Activated T-helper 1 cell treated with Interleukin-2 at 50 U/mL for 16 hours (primary cell): Measurements from ENCODE around the gene PCDHGA1.

Source experiments
- DNase-seq: peaks from one replicate; pipeline ENCODE4 v3.0.0-alpha.2; 2020; ENCODE audit warnings: low read depth

PCDHGA1 gene

GRCh38 chr5:141441571-141442170, 111.4 kb downstream of the PCDHGA1 start:
- DNase-seq = no peak

- no peak for DNase-seq
Observed at GRCh38 chr5:141465351-141465750, 135.0 kb downstream of the PCDHGA1 start.

DNA sequence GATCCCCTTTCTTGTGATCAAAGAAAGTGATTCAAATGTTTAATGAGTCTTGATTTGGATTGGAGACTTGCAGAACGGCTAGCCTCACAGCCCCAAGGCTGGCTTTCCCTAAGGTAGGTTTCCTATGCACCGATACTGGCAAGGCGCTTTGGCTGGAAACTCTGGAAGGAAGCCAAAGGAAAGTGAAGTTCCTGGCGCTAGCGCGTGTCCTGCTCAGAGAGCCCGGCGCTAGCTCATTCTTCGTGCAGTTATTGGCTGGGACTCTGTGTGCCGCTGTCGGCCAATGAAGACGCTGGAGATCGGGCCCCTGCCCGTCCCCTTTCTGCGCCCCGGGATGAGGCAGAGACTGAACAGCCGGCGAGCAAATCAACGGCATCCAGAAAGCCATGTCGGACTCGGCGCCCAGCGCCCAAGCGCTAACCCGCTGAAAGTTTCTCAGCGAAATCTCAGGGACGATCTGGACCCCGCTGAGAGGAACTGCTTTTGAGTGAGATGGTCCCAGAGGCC, 145.4 kb downstream of the PCDHGA1 start, which contains the start of gene PCDHGC3:
PCDHGC3 (plus strand) TSS at position 342 of the 507 bp plus-strand sequence; CDS start at position 493, 151 bp downstream.
- DNase-seq = no peak

DNA sequence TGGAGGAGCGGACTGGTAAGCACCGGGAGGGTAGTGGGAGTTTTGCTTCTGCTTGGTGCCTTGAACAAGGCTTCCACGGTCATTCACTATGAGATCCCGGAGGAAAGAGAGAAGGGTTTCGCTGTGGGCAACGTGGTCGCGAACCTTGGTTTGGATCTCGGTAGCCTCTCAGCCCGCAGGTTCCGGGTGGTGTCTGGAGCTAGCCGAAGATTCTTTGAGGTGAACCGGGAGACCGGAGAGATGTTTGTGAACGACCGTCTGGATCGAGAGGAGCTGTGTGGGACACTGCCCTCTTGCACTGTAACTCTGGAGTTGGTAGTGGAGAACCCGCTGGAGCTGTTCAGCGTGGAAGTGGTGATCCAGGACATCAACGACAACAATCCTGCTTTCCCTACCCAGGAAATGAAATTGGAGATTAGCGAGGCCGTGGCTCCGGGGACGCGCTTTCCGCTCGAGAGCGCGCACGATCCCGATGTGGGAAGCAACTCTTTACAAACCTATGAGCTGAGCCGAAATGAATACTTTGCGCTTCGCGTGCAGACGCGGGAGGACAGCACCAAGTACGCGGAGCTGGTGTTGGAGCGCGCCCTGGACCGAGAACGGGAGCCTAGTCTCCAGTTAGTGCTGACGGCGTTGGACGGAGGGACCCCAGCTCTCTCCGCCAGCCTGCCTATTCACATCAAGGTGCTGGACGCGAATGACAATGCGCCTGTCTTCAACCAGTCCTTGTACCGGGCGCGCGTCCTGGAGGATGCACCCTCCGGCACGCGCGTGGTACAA, 146.0 kb downstream of the PCDHGA1 start:
- DNase-seq = no peak

DNA sequence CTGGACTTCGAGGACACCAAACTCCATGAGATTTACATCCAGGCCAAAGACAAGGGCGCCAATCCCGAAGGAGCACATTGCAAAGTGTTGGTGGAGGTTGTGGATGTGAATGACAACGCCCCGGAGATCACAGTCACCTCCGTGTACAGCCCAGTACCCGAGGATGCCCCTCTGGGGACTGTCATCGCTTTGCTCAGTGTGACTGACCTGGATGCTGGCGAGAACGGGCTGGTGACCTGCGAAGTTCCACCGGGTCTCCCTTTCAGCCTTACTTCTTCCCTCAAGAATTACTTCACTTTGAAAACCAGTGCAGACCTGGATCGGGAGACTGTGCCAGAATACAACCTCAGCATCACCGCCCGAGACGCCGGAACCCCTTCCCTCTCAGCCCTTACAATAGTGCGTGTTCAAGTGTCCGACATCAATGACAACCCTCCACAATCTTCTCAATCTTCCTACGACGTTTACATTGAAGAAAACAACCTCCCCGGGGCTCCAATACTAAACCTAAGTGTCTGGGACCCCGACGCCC, 146.8 kb downstream of the PCDHGA1 start:
- DNase-seq = no peak

DNA sequence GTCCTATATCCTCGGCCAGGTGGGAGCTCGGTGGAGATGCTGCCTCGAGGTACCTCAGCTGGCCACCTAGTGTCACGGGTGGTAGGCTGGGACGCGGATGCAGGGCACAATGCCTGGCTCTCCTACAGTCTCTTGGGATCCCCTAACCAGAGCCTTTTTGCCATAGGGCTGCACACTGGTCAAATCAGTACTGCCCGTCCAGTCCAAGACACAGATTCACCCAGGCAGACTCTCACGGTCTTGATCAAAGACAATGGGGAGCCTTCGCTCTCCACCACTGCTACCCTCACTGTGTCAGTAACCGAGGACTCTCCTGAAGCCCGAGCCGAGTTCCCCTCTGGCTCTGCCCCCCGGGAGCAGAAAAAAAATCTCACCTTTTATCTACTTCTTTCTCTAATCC, 147.5 kb downstream of the PCDHGA1 start:
- DNase-seq = no peak

DNA sequence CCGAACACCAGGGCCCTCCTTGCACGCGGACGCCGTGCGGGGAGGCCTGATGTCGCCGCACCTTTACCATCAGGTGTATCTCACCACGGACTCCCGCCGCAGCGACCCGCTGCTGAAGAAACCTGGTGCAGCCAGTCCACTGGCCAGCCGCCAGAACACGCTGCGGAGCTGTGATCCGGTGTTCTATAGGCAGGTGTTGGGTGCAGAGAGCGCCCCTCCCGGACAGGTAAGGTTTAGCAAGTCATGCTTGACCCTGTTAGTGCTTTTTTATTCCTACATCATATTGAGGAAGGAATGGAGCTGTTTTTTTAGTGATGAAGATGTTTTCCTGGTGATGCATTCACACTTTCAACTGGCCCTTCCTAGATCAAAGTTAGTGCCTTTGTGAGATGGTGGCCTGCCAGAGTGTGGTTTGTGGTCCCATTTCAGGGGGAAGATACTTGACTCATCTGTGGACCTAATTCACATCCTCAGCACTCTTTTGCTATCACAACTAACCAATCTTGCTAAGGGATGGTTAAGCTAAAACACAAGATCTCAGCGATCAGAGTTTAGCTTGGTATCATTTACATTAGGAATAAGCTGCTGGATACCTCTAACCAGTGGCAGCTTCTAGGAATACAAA, 148.1 kb downstream of the PCDHGA1 start:
- no peak for DNase-seq

- DNase-seq = no peak
Observed at GRCh38 chr5:141479776-141480175, 149.5 kb downstream of the PCDHGA1 start.

DNA sequence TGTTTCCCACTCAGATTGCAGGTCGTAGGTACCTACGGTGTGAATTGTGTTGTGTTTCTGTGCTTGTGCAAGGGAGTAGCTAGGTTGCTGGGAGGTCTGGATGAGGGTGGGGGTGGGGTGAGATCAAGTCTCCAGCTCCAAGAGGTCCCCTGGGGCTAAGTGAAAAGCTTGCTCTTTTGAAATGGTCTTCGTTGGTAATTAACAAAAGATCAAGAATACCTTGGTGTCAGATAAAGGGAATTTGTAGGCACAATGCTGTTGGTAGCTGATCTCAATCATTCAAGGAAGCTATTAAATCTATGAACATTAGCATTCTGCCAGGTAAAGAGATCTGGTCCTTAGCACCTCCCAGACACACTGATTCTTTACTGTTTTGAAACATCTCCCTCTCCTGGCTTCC, 153.6 kb downstream of the PCDHGA1 start:
- DNase-seq = no peak

- DNase-seq = no peak
Observed at GRCh38 chr5:141484310-141484640, 154.0 kb downstream of the PCDHGA1 start.

DNA sequence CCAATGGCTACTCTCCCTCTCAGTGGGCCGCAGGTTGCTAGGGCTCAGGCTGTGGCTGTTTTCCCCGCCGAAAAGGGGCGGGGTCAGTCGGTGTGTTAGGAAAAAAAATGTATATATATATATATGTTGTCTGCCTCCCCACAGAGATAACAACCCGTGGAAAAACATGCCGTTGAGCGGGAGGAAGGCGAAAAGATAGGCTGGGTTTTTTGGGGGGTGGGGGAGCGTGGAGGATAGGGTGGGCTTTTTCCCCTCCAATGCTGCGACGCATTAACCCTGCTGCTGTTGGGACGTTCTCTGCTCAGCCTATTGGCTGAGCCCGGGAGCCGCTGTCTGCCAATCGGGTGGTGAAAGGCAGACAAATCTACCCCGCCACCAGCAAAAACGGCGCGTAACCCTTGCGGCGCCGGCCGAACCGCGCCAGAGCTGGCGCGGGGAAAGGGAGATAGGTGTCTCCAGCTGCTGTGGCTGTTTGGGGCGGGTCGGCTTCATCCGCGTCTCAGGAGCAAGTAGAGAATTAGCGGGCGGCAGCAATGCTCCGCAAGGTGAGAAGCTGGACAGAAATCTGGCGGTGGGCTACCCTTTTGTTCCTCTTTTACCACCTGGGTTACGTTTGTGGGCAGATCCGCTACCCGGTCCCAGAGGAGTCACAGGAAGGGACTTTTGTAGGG, 154.5 kb downstream of the PCDHGA1 start, which contains the start of gene PCDHGC4:
PCDHGC4 (plus strand) TSS at position 390 of the 671 bp plus-strand sequence; CDS start at position 534, 144 bp downstream.
- no peak for DNase-seq

DNA sequence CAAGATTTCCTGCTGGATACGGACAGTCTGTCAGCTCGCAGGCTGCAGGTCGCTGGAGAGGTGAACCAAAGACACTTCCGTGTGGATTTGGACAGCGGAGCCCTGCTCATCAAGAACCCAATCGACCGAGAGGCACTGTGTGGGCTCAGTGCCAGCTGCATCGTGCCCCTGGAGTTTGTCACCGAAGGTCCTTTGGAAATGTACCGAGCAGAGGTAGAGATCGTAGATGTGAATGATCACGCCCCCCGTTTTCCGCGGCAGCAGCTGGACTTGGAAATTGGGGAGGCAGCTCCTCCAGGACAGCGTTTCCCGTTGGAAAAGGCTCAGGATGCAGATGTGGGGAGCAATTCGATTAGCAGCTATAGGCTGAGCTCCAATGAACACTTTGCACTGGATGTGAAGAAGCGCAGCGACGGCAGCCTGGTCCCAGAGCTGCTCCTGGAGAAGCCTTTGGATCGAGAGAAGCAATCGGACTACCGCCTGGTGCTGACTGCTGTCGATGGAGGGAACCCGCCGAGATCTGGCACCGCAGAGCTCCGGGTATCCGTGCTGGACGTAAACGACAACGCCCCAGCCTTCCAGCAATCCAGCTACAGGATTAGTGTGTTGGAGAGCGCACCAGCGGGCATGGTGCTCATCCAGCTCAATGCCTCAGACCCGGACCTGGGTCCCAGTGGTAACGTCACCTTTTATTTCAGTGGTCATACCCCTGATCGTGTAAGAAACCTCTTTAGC, 155.2 kb downstream of the PCDHGA1 start:
- no peak for DNase-seq

DNA sequence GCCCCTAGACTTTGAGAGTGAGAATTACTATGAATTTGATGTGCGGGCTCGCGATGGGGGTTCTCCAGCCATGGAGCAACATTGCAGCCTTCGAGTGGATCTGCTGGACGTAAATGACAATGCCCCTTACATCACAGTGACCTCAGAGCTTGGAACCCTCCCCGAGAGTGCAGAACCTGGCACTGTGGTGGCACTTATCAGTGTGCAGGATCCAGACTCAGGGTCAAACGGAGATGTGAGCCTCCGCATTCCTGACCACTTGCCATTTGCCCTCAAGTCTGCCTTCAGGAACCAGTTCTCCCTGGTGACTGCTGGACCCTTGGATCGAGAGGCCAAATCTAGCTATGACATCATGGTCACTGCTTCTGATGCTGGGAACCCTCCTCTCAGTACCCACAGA, 155.8 kb downstream of the PCDHGA1 start:
- DNase-seq = no peak

- no peak for DNase-seq
Observed at GRCh38 chr5:141487131-141487530, 156.8 kb downstream of the PCDHGA1 start.

GRCh38 chr5:141488591-141489561, 158.6 kb downstream of the PCDHGA1 start, which contains the start of gene PCDHGC5:
Gene PCDHGC5 (plus strand): TSS chr5:141489081. CDS start chr5:141489241, 160 bp downstream.
- no peak for DNase-seq

DNA sequence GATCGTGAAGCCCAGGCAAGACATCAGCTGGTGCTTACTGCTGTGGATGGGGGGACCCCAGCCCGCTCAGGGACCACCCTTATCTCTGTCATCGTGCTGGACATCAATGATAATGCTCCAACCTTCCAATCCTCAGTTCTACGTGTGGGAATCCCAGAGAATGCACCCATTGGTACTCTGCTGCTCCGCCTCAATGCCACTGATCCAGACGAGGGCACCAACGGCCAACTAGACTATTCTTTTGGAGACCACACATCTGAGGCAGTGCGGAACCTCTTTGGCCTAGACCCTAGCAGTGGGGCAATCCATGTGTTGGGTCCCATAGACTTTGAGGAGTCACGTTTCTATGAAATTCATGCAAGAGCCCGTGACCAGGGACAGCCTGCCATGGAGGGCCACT, 159.5 kb downstream of the PCDHGA1 start:
- no peak for DNase-seq

DNA sequence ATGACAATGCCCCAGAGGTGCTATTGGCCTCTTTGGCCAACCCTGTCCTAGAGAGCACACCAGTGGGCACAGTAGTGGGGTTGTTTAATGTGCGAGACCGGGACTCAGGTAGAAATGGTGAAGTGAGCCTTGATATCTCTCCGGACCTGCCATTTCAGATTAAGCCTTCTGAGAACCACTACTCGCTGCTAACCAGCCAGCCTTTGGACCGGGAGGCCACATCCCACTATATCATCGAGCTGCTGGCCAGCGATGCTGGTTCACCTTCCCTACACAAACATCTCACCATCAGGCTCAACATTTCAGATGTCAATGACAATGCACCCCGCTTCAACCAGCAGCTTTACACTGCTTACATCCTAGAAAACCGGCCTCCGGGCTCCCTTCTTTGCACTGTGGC, 160.0 kb downstream of the PCDHGA1 start:
- DNase-seq = no peak

DNA sequence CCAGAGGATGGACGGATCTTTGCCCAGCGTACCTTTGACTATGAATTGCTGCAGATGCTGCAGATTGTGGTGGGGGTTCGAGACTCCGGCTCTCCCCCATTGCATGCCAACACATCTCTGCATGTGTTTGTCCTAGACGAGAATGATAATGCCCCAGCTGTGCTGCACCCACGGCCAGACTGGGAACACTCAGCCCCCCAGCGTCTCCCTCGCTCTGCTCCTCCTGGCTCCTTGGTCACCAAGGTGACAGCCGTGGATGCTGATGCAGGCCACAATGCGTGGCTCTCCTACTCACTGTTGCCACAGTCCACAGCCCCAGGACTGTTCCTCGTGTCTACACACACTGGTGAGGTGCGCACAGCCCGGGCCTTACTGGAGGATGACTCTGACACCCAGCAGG, 160.5 kb downstream of the PCDHGA1 start:
- DNase-seq = no peak

- DNase-seq = no peak
Observed at GRCh38 chr5:141491323-141492167, 161.2 kb downstream of the PCDHGA1 start.
